Measurements from ENCODE around the gene C11orf71.

The C11orf71 gene

GRCh38 chr11:114398303-114398920 lies 1.9 kb downstream of the C11orf71 start:
- DNase-seq = no peak

GRCh38 chr11:114397349-114397982 lies 2.8 kb downstream of the C11orf71 start:
- DNase-seq = no peak

DNA sequence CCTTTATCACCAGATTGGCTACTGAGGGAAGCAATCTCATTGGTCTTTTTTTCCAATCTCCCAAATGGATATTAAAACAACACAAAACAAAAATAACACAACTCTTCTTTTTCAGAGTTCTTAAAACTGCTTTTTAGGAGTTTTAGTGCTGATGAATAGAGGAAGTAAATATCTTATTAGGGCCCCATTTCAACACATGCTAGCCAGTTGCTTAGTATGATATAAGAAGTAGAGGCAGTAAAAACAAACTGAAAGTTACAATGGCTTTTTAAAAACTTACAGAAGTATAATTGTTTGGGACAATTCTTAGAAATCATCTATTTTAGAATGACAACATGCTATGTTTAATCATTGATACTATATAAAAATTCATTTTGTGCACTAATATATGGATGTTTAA lies 3.4 kb downstream of the C11orf71 start:
- no peak for DNase-seq

- DNase-seq = no peak
Observed at GRCh38 chr11:114395736-114396135, 4.6 kb downstream of the C11orf71 start.

DNA sequence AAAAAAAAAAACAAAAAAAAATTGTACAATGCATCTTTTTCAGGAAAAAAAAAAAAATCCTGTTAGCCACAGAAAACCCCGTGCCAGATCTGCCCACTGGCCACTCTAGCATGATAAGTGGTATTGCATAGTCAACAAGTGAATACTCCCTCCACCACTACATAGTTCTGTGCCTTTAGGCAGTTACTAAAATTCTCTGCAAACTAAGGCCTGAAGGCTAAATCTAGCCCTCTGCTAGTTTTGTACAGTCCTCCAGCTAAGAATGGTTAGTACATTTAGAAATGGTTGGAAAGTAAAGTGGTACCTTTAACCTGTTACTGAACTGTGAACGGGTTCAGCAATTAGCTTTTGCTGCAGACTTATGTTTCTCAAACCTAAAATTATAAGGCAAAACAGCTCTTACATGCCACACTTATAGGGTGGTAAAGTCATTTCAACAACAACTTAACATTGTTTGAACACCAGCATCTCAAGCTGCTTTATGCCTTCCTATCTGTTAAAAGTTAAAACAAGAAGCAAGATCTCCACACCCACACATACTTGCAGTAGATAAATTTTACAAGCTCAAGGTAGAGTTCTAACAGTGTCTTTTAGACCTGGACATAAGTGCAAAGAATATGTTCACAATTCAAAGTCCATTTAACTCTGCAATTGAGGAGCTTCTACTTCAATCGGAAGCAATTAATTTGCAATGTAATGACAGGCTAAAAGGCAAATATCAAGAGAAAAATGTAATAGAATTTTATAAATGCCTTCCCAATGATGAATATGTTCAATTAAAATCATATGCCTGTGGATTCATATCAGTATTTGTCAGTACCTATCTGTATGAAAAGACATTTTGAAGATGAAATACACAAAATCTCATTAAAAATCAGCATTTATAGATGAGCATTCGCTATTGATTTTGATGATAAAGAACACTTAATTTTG lies 7.3 kb downstream of the C11orf71 start:
- no peak for DNase-seq

GRCh38 chr11:114386545-114386944 lies 13.8 kb downstream of the C11orf71 start:
- no peak for DNase-seq

- DNase-seq = no peak
Observed at GRCh38 chr11:114386131-114386530, 14.2 kb downstream of the C11orf71 start.

GRCh38 chr11:114384487-114384886 lies 15.8 kb downstream of the C11orf71 start:
- DNase-seq = no peak

DNA sequence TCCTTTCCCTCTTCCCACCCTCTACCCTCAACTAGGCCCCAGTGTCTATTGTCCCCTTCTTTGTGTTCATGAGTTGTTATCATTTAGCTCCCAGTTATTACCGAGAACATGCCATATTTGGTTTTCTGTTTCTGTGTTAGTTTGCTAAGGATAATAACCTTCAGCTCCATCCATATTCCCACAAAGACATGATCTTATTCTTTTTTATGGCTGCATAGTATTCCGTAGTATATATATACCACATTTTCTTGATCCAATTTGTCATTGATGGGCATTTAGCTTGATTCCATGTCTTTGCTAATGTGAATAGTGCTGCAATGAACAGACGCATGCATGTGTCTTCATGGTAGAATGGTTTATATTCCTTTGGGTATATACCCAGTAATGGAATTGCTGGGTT lies 17.8 kb downstream of the C11orf71 start:
- DNase-seq = no peak

- DNase-seq = no peak
Observed at GRCh38 chr11:114379394-114380069, 20.8 kb downstream of the C11orf71 start.

GRCh38 chr11:114377612-114378267 lies 22.6 kb downstream of the C11orf71 start:
- DNase-seq = no peak

- no peak for DNase-seq
Observed at GRCh38 chr11:114375052-114375451, 25.3 kb downstream of the C11orf71 start.

DNA sequence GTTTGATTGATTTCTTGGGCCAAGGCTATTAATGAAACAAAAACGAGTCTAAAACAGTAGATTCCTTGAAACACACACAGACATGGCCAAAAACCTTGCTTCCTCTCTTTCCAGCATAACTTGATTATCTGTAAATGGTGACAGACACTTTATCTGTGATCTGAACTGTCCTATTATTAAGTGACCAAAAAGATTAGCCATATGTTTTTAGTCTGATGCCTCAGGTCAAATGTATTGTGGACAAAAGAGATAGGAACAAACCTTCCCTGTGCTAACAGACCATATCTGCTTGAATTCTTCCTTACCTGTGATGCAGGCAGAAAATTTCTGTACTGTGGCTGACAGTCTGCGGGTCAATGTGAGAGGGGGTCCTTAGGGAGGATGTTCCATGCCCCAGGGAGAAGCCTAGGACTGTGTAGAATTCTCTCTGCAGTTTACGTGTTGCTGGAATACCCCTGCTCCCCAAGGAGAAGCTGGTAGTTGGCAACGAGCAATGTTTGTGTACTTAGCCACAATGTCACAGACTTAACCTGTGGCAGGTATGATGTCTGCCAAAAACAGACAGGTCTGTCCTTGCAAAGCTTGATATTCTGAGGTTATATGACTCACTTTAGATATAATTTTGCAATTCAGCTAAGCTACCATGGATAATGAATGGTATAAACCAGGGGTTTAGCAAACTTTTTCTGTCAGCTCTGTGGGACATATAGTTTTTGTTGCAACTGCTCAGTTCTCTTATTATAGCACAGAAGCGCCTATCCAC lies 31.2 kb downstream of the C11orf71 start:
- DNase-seq = no peak

DNA sequence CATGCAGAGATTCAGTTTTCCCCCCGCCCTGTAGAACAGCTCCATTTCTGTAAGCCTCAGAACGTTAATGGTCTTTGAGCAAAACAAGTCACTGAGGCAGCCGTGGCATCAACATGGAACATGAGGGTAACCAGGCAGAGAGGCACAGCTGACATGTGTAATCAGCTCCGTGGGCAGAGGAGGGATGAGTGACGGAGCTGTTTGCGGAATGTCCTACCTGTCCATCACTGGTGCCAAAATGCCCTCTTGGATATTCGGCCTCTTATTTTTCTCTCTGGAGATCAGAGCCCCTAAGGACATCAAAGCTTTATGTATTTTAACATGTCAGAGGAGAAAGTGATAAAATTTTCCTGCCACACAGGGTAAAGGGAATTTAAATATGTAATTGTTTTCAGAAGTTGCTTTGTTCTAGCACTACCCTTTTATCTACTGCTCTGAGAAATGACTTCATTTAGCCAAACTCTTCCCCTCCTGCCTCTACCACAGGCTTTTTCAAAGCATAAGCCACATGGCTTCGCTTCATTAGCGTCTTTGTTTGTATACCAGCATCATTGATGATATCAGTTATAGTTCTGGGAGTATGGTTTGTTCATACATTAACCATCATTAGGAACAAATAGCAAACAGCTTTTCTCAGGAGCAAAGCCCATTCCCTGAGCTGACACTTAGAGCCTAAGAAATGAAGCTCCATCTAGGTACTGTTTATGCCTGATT lies 32.9 kb downstream of the C11orf71 start:
- no peak for DNase-seq

DNA sequence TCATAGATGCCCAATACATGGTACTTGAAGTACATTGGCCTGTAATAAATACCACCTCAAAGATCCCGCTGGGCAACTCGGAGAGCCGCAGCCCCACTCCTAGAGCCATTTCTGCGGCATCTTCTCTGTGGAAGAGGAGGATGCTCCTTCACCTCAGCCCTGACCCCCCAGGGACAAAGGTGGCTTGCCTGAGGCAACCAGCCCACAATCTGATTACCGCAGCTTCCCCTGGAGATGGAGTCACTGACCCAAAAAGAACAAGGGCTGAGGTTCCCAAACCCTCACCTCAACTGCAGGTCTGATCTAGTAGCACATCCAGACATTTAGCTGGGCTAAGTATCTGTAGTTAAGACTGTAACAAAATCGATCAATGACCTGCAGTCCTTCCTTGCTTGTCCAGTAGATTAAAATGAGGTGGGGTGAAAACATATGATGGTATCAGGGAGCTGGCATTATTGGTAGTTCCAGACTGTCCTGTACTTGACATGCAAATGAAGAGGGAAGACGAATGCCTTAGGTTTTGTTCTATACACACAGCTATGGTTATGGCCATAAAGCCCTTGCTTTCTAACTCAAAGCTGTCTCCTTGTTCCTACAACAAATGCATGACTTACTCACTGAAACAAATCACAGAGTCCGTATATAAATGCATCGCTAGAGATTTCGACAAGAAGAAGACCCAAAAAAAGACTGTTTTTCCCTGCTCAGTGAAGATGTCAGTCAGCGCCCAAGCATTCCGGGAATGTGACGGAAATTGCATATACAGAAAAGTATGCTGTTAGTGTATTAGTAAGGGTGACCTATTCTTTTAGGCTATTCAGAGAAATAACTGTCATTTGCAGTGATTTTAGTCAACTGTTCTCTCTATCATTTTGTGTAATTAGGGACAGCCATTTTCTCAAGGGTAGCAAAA lies 33.7 kb downstream of the C11orf71 start:
- no peak for DNase-seq

- no peak for DNase-seq
Observed at GRCh38 chr11:114362958-114363357, 37.4 kb downstream of the C11orf71 start.

GRCh38 chr11:114362326-114362725 lies 38.0 kb downstream of the C11orf71 start:
- no peak for DNase-seq

GRCh38 chr11:114359342-114359741 lies 41.0 kb downstream of the C11orf71 start:
- no peak for DNase-seq

DNA sequence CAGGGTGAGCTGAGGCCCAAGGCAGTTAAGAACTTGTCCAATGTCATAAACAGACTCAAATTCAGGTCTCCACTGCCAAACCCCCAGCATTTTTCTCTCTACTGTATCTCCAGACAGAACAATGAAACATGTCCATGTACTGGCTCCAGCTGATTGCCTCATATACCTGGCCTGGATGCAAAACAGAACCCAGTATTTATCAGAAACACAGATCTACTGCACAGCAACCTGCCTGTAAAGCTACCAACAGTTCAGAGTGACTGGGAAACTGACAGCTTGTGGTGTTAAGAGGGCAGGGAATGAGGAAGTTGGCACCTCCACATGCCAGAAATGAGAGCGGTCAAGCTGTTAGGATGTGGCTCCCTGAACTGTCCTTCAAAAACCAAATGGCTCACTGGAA lies 41.6 kb downstream of the C11orf71 start:
- no peak for DNase-seq

DNA sequence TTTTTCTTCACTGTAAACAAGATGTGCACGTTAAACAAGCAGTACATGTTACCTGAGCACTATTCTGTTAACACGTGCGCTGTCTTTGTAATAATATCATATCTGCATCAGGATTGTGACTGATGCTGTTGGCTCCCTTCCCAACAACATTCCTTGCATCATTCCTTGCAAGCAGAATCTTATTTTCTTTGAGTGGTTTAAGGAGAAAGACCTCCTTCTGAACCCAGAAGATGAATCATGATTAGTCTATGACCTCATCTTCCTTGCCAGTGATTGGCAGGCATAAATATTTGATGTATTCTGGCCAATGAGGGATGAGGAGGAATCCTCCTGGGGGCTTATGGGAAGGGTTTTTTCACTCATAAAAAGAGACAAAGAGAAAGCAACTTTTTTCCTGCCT lies 46.2 kb downstream of the C11orf71 start:
- no peak for DNase-seq

All from activated CD4-positive, alpha-beta T cell treated with anti-CD3 and anti-CD28 coated beads, Interleukin-2, amount 50 U/mL, for 4 hours (primary cell).